Spleen (tissue), 7 donors: ENCODE measurements around the gene LMOD3.

Experiments used
- POLR2AphosphoS5 ChIP-seq, 3 donors: sonication (generic); formaldehyde crosslinking; IDR thresholded peaks; one replicate each; pipeline ENCODE4 v1.5.1; 2017; ENCODE audit warnings: antibody characterized with exemption in 3 of 3
- TF ChIP-seq, protein P1 (sequence below), 11 experiments: fragments of 200-600 bp in 7 of 11; fragments of 450-650 bp in 4 of 11; sonication (generic) in 4 of 11; IDR thresholded peaks in 8 of 11; conservative IDR thresholded peaks in 3 of 11; 1 replicate in 7 of 11; 2 replicates in 4 of 11; pipeline versions ENCODE4 v1.4.0 to v1.8.0; 2016 to 2021; ENCODE audit warnings: antibody characterized with exemption in 11 of 11, inconsistent platforms in 4 of 11, mild to moderate bottlenecking in 1 of 11
- donor health status: DM: no; HTN: no; CAD: no; lungs with moderate emphysema.
- donor health status: DM: no; HTN: no; CAD: no.
- donor health status: DM: no; HTN: no; CAD: no.

DNA sequence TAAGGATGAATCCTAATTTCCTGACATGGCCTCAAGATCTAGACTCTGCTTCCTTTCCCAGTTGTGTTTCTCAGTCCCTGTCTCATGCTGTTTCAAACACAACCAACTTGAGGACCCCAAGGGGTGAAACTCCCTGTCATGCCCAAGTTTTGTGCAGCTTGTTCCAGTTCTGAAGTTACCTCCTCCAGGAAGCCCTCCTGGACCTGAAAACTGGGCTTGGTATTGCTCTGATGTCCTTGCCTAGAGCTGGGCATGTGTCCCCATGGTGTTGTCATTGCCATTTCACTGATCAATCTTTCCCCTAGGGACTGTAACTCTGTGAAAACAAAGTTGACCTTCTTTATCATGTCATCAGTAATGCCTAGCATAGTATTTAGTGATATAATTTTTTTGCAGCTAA, 6.1 kb upstream of the LMOD3 start:
- TF ChIP-seq, protein P1, sequence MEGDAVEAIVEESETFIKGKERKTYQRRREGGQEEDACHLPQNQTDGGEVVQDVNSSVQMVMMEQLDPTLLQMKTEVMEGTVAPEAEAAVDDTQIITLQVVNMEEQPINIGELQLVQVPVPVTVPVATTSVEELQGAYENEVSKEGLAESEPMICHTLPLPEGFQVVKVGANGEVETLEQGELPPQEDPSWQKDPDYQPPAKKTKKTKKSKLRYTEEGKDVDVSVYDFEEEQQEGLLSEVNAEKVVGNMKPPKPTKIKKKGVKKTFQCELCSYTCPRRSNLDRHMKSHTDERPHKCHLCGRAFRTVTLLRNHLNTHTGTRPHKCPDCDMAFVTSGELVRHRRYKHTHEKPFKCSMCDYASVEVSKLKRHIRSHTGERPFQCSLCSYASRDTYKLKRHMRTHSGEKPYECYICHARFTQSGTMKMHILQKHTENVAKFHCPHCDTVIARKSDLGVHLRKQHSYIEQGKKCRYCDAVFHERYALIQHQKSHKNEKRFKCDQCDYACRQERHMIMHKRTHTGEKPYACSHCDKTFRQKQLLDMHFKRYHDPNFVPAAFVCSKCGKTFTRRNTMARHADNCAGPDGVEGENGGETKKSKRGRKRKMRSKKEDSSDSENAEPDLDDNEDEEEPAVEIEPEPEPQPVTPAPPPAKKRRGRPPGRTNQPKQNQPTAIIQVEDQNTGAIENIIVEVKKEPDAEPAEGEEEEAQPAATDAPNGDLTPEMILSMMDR (IDR thresholded peaks at IDR 0.05 in 8 of 11, conservative IDR thresholded peaks at IDR 0.05 in 3 of 11) = no peak
- TF ChIP-seq POLR2AphosphoS5 (IDR thresholded peaks at IDR 0.05) = no peak
